Measurements from ENCODE around the gene AGK.

The AGK gene

DNA sequence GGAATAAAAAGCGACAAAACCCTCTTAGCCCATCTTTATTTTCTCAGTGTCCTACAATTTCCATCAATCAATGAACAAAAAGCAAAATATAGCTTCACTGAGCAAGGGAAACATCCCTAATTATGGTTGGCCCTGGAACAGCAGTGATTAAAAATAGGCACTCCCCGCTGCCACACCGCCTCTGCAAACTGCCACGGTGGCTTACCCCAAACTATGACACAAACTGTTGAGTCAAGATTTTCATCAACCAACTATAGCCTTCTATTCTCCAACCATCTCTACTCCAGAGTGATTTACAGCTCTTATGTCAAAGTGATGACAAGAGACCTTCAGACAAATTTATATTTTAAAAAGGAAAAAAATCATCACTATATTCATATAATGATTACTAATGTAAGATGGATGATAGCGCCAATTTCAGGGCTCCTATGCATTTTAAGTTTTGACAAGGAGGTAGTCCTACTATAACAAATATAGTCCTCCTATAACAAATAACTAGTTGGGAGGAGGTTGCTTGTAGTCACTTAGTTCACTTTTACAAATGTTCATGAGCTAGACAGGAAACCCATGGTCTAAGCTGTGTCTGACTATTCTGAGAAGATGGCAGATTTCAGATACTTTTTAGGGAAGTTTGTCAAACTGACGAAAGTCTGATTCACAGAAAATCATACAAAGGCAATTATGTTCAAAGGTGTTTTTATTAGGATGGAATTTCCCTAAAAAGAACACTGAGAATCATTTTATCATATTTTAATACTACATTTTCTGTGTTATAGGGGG is 124.4 kb downstream of the AGK start:
- no peak overlapping the region for H2BK120ac ChIP-seq (ENCODE audit: low read depth, low read length)
- no peak overlapping the region for H4K5ac ChIP-seq (ENCODE audit: low read length)
- no peak overlapping the region for H3K4me2 ChIP-seq (ENCODE audit: low read length)
- no CpG with 5 or more reads among the region's 6 CpGs for WGBS (ENCODE audit: extremely low coverage, insufficient coverage, low lambda C conversion rate)
- H3K18ac ChIP-seq (ENCODE audit: low read length), result no peak overlapping the region
- H3K27me3 ChIP-seq (ENCODE audit: insufficient read depth, low read length, poor library complexity), result no peaks in the 10 kb centered on the region
- H3K79me2 ChIP-seq (ENCODE audit: control insufficient read depth, insufficient read depth, low read length), result no peaks in the 10 kb centered on the region
- H4K8ac ChIP-seq (ENCODE audit: low read depth, low read length), result no peak overlapping the region
- no peak overlapping the region for H2AK5ac ChIP-seq (ENCODE audit: low read length)
- H3K56ac ChIP-seq (ENCODE audit: low read length), result no peak overlapping the region
- H3K4me3 ChIP-seq (ENCODE audit: low read length), result no peak overlapping the region
- H3K9ac ChIP-seq (ENCODE audit: low read length), result no peak overlapping the region
- H3K79me1 ChIP-seq (ENCODE audit: low read length), result no peaks in the 10 kb centered on the region
- no peak overlapping the region for H2BK15ac ChIP-seq (replicated peaks; ENCODE audit: low read depth)
- H3K4me1 ChIP-seq (ENCODE audit: control insufficient read depth, low read depth, low read length), result no peaks in the 10 kb centered on the region
- no peak overlapping the region for H2BK5ac ChIP-seq (ENCODE audit: low read length)
- H3K23ac ChIP-seq (ENCODE audit: low read length), result no peak overlapping the region
- no peak overlapping the region for H3K27ac ChIP-seq (ENCODE audit: low read depth, low read length)
- no peak for DNase-seq
- no peaks in the 10 kb centered on the region for H3K36me3 ChIP-seq (ENCODE audit: control insufficient read depth, insufficient read depth, low read length)
- H3K4ac ChIP-seq (ENCODE audit: low read depth, low read length), result no peak overlapping the region

DNA sequence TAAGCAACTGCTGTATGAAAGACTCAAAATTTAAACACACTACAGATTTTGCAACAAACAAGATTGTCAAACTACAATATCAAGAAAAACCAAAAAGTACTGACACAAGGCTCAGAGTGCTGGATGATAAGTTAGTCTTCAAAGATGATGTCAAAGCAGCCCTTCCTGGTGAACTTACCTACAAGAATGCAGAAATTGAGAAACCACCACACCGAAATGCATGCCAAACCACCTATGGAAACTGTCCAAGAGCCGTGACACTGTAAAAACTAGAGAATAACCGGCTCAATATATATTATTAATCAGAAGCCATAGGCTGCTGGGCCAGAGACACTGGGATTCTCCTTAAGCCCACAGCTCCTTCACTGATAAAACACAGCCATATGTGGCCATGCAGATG is 125.4 kb downstream of the AGK start:
- no CpG with 5 or more reads among the region's 3 CpGs for WGBS (ENCODE audit: extremely low coverage, insufficient coverage, low lambda C conversion rate)
- H2BK15ac ChIP-seq (replicated peaks; ENCODE audit: low read depth), result no peak overlapping the region
- no peak overlapping the region for H2BK5ac ChIP-seq (ENCODE audit: low read length)
- H3K56ac ChIP-seq (ENCODE audit: low read length), result no peak overlapping the region
- no peaks in the 10 kb centered on the region for H3K79me2 ChIP-seq (ENCODE audit: control insufficient read depth, insufficient read depth, low read length)
- H3K27me3 ChIP-seq (ENCODE audit: insufficient read depth, low read length, poor library complexity), result no peaks in the 10 kb centered on the region
- no peak overlapping the region for H3K23ac ChIP-seq (ENCODE audit: low read length)
- H4K8ac ChIP-seq (ENCODE audit: low read depth, low read length), result no peak overlapping the region
- H3K79me1 ChIP-seq (ENCODE audit: low read length), result no peaks in the 10 kb centered on the region
- no peak overlapping the region for H2AK5ac ChIP-seq (ENCODE audit: low read length)
- no peak for DNase-seq
- no peak overlapping the region for H3K18ac ChIP-seq (ENCODE audit: low read length)
- H3K4me3 ChIP-seq (ENCODE audit: low read length), result no peak overlapping the region
- no peak overlapping the region for H2BK120ac ChIP-seq (ENCODE audit: low read depth, low read length)
- H3K4me2 ChIP-seq (ENCODE audit: low read length), result no peak overlapping the region
- no peak overlapping the region for H4K5ac ChIP-seq (ENCODE audit: low read length)
- no peaks in the 10 kb centered on the region for H3K4me1 ChIP-seq (ENCODE audit: control insufficient read depth, low read depth, low read length)
- no peak overlapping the region for H3K4ac ChIP-seq (ENCODE audit: low read depth, low read length)
- H3K9ac ChIP-seq (ENCODE audit: low read length), result no peak overlapping the region
- H3K36me3 ChIP-seq (ENCODE audit: control insufficient read depth, insufficient read depth, low read length), result no peaks in the 10 kb centered on the region
- no peak overlapping the region for H3K27ac ChIP-seq (ENCODE audit: low read depth, low read length)

GRCh38 chr7:141679014-141679413 is 127.8 kb downstream of the AGK start:
- DNase-seq, result no peak
- H3K4ac ChIP-seq (ENCODE audit: low read depth, low read length), result no peak overlapping the region
- no peak overlapping the region for H2BK5ac ChIP-seq (ENCODE audit: low read length)
- no peak overlapping the region for H3K9ac ChIP-seq (ENCODE audit: low read length)
- no peak overlapping the region for H2BK15ac ChIP-seq (replicated peaks; ENCODE audit: low read depth)
- no peaks in the 10 kb centered on the region for H3K27me3 ChIP-seq (ENCODE audit: insufficient read depth, low read length, poor library complexity)
- no peaks in the 10 kb centered on the region for H3K79me2 ChIP-seq (ENCODE audit: control insufficient read depth, insufficient read depth, low read length)
- no peak overlapping the region for H3K23ac ChIP-seq (ENCODE audit: low read length)
- no peak overlapping the region for H3K4me2 ChIP-seq (ENCODE audit: low read length)
- no peaks in the 10 kb centered on the region for H3K79me1 ChIP-seq (ENCODE audit: low read length)
- H3K4me3 ChIP-seq (ENCODE audit: low read length), result no peak overlapping the region
- H3K4me1 ChIP-seq (ENCODE audit: control insufficient read depth, low read depth, low read length), result no peaks in the 10 kb centered on the region
- H4K8ac ChIP-seq (ENCODE audit: low read depth, low read length), result no peak overlapping the region
- H3K56ac ChIP-seq (ENCODE audit: low read length), result no peak overlapping the region
- H4K5ac ChIP-seq (ENCODE audit: low read length), result no peak overlapping the region
- H3K27ac ChIP-seq (ENCODE audit: low read depth, low read length), result no peak overlapping the region
- H3K18ac ChIP-seq (ENCODE audit: low read length), result no peak overlapping the region
- no peak overlapping the region for H2BK120ac ChIP-seq (ENCODE audit: low read depth, low read length)
- H3K36me3 ChIP-seq (ENCODE audit: control insufficient read depth, insufficient read depth, low read length), result no peaks in the 10 kb centered on the region
- H2AK5ac ChIP-seq (ENCODE audit: low read length), result no peak overlapping the region

GRCh38 chr7:141685285-141686023 is 134.2 kb downstream of the AGK start:
- Histone ChIP-seq H3K23ac (ENCODE audit: low read length) (no peak overlapping the region), H3K4me1 (ENCODE audit: control insufficient read depth, low read depth, low read length) (peaks cover 1% of the 10 kb centered on the region), H3K9ac (ENCODE audit: low read length) (no peak overlapping the region), H3K79me1 (ENCODE audit: low read length) (peaks cover 5% of the 10 kb centered on the region), H4K5ac (ENCODE audit: low read length) (no peak overlapping the region), H3K4me2 (ENCODE audit: low read length) (no peak overlapping the region), H3K56ac (ENCODE audit: low read length) (no peak overlapping the region), H3K27me3 (ENCODE audit: insufficient read depth, low read length, poor library complexity) (no peaks in the 10 kb centered on the region), H2BK15ac (replicated peaks; ENCODE audit: low read depth) (no peak overlapping the region), H2BK120ac (ENCODE audit: low read depth, low read length) (no peak overlapping the region), H3K4me3 (ENCODE audit: low read length) (no peak overlapping the region), H4K8ac (ENCODE audit: low read depth, low read length) (no peak overlapping the region), H3K36me3 (ENCODE audit: control insufficient read depth, insufficient read depth, low read length) (no peaks in the 10 kb centered on the region), H3K4ac (ENCODE audit: low read depth, low read length) (no peak overlapping the region), H3K18ac (ENCODE audit: low read length) (no peak overlapping the region), H2AK5ac (ENCODE audit: low read length) (no peak overlapping the region), H3K27ac (ENCODE audit: low read depth, low read length) (no peak overlapping the region), H2BK5ac (ENCODE audit: low read length) (no peak overlapping the region), H3K79me2 (ENCODE audit: control insufficient read depth, insufficient read depth, low read length) (no peaks in the 10 kb centered on the region)
- DNase-seq, result no peak
- no CpG with 5 or more reads among the region's 27 CpGs for WGBS (ENCODE audit: extremely low coverage, insufficient coverage, low lambda C conversion rate)

GRCh38 chr7:141686074-141686473 is 134.9 kb downstream of the AGK start:
- Histone ChIP-seq H2BK120ac (ENCODE audit: low read depth, low read length) (no peak overlapping the region), H3K18ac (ENCODE audit: low read length) (no peak overlapping the region), H3K56ac (ENCODE audit: low read length) (no peak overlapping the region), H3K9ac (ENCODE audit: low read length) (no peak overlapping the region), H3K4me1 (ENCODE audit: control insufficient read depth, low read depth, low read length) (peaks cover 4% of the 10 kb centered on the region), H4K8ac (ENCODE audit: low read depth, low read length) (no peak overlapping the region), H3K23ac (ENCODE audit: low read length) (no peak overlapping the region), H4K5ac (ENCODE audit: low read length) (no peak overlapping the region), H3K79me1 (ENCODE audit: low read length) (peaks cover 7% of the 10 kb centered on the region), H3K4me2 (ENCODE audit: low read length) (no peak overlapping the region), H3K27me3 (ENCODE audit: insufficient read depth, low read length, poor library complexity) (no peaks in the 10 kb centered on the region), H2BK5ac (ENCODE audit: low read length) (no peak overlapping the region), H3K27ac (ENCODE audit: low read depth, low read length) (no peak overlapping the region), H2BK15ac (replicated peaks; ENCODE audit: low read depth) (no peak overlapping the region), H3K4ac (ENCODE audit: low read depth, low read length) (no peak overlapping the region), H3K4me3 (ENCODE audit: low read length) (no peak overlapping the region), H3K79me2 (ENCODE audit: control insufficient read depth, insufficient read depth, low read length) (peaks cover 2% of the 10 kb centered on the region), H3K36me3 (ENCODE audit: control insufficient read depth, insufficient read depth, low read length) (no peaks in the 10 kb centered on the region), H2AK5ac (ENCODE audit: low read length) (no peak overlapping the region)
- WGBS (ENCODE audit: extremely low coverage, insufficient coverage, low lambda C conversion rate), result no CpG with 5 or more reads among the region's 3 CpGs
- DNase-seq, result no peak
